Bronchus fibroblast of lung (primary cell): ENCODE data around the gene NPY4R2. TPM values are rescaled to one million over a fixed set of nuclear protein-coding genes. Genes with fewer than 3 reads are reported as not detected.

Source experiments
- total RNA-seq: library from RNA; depleted of rRNA; stranded (reverse); fragments of >200 nt; gene quantifications from 2 replicates; pipeline ENCODE4 v1.2.3, GENCODE V29; 2015

NPY4R2 gene
- total RNA-seq = not detected in 2 replicates

DNA sequence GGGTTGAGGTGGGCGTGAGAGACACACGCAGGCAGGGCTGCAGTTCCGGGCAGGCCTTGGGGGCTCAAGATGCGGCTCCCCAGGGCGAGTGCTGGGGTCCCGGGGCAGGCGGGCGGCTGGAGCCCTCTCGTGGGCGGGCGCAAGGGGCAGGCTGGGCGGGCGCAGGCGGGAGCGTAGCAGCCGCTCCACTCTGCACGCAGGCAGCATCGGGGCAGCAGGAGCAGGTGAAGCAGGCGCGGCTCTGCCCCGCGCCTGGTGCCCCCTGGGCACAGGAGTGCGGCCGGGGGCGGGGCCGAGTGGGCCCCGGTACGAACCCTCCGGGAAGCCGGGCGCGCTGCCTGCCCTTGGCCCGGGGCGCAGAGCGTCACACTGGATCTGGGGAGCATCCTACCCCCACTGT, at the start of gene NPY4R2:
Gene NPY4R2, plus strand, starts transcription at position 188 of the 400 bp plus-strand sequence. CDS start 3,326 bp downstream, outside the sequence.

Other genes with a start within 250 kb of the NPY4R2 start
- gene SYT15B, start 155.1 kb upstream of the NPY4R2 start, total RNA-seq = under 0.01 and 0.17 TPM in 2 replicates
- not detected in 2 replicates for gene FAM25C, start 81.1 kb downstream of the NPY4R2 start, total RNA-seq